NCI-H187 treated with DMSO at 0.1 percent for 48 hours (cell line): ENCODE measurements around the gene LIN7C.

Experiments
- DNase-seq: peaks from one replicate; lab custom pipeline; 2025; lab: John Stamatoyannopoulos, UW

LIN7C gene

DNA sequence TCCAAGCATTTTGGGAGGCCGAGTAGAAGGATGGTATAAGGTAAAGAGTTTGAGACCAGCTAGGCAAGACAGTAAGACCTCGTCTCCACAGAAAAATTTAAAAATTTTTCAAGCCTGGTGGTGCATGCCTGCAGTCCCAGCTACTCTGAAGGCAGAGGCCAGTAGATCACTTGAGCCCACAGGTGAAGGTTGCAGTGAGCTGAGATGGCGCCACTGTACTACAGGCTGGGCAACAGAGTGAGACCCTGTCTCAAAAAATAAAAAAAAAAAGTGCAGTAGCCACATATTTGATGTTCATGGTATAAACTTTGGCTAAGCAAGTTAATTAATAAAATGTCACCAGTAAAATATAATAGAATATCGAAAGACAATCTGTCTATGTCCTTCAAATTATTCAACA is 60.9 kb downstream of the LIN7C start:
- no peak for DNase-seq

DNA sequence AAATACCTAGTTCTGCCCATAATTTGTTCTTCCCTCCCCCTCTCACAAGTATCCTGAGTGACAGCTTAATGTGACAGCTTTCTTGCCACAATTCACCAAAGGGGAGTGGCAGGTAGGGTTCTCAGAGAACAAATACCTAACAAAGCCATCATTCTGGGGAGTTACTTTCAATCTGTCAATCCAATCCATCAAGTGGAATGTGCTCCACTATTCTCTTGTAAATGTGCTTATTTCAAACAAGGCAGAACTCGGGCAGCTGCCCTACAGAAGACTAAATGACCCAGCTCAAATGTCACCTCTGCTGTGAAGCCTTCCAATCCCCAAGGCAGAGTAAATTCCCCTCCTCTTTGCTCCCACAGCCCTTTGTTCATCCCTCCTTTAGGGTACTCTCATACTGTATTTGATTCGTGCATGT is 61.8 kb downstream of the LIN7C start:
- peak; percentile 47 for DNase-seq
